OCI-M2 (cell line): ENCODE measurements around the gene DNAJB8.

ENCODE experiments used
- DNase-seq: peaks from one replicate; lab custom pipeline; 2025; ENCODE audit not compliant: unreplicated experiment; lab: John Stamatoyannopoulos, UW

Gene DNAJB8

DNA sequence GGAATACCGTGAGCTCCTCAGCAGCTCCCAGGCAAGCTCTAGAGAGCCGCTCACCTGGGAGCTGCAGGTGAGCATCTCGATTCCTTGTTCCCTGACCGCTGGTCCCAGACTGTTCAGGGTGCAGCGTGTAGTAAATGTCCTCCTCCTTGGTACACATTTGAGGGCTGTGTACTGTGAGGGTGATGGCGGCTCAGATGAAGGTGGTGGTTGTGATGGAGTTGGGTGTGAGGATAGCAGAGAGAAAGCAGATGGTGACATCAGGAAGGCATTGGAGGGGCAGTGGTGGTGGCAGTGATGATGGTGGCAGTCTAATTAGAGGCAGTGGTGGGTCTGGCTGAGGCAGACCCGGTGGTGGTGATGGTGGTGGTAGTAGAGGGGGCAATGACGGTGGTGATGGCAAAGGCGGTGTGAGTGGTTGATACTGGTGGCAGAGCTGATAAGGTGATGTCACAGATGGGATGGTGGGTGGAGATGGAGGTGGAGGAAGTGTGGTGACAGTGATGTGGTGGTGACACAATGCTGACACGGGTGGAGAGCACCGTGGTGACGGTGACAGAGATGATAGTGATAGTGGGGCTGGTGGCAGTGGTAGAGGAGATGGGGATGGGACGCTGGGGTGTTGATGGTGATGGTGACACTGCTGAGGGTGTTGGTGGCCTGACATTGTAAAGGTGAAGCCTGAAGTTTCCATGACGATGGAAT, at the start of gene DNAJB8:
Gene DNAJB8, minus strand, starts transcription at position 51 of the 702 bp plus-strand sequence. CDS start 3,645 bp downstream, outside the sequence.
- no peak for DNase-seq

DNA sequence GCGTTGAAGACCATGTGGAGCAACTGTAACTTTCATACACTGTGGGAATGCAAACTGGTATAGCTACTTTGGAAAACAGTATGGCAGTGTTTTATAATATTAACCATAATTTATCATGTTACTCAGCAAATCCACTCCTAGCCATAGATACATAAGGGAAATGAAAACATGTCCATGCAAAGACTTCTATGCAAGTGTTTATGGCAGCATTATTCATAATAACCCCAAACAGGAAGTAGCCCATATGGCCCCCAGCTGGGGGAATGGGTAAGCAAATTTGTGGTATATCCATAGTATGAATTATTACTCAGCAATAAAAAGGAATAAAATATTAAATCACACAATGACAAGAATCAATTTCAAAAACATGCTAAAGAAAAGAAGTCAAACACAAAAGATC, 49.3 kb upstream of the DNAJB8 start:
- no peak for DNase-seq

DNA sequence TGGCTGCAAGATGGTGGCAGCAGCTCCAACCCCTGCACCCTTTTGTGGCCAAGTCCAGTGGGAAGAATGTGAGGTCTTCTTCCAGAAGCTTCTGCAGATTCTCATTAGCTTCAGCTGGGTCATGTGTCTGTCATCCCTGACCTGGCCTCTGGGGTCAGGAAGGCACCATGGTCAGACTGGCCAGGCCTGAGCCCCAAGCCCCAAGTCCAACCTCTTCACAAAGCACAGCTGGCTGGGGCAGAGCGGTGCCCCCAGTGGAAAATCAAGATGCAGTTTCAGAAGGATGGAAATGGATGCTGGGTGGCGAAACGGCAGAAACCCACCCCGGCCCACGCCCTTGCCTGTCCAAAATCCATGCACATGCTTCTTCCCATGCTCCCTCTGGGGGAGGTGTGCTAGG, 42.2 kb upstream of the DNAJB8 start:
- no peak for DNase-seq

DNA sequence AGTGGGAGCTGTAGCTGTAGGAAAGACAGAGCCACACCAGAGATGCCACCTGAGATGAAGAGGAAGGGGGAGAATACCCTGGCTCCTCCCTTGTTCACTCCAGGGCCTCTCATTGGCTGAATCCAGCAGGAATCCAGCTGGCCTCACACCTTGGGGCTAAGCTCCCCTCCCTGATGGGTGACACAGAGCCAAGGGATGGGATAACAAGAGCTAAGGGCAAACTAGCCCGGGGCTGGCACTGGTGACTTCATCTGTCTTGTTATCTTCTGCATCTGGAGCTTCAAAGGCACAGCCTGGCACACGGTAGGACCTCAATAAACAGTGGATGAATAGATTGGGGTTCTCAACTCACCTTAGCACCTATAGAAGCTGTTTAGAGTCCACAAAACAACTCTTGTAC, 40.1 kb upstream of the DNAJB8 start:
- DNase-seq: no peak

DNA sequence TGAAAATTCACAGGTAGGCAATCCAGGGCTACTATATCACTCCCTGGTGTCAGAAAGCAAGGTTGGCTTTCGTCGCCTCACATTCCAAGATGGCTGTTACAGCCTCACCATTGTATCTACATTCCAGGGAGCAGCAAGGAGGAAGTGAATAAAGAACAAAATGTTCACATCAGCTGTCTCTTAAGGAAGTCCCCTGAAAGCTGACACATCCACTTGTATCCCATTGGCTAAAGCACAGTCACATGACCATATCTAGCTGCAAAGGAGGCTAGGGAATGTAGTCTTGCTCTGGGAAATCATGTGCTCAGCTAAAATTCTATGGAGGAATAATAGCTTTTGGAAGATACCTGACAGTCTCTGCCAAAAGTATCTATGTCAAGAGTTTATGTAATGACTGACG, 39.1 kb upstream of the DNAJB8 start:
- no peak for DNase-seq

DNA sequence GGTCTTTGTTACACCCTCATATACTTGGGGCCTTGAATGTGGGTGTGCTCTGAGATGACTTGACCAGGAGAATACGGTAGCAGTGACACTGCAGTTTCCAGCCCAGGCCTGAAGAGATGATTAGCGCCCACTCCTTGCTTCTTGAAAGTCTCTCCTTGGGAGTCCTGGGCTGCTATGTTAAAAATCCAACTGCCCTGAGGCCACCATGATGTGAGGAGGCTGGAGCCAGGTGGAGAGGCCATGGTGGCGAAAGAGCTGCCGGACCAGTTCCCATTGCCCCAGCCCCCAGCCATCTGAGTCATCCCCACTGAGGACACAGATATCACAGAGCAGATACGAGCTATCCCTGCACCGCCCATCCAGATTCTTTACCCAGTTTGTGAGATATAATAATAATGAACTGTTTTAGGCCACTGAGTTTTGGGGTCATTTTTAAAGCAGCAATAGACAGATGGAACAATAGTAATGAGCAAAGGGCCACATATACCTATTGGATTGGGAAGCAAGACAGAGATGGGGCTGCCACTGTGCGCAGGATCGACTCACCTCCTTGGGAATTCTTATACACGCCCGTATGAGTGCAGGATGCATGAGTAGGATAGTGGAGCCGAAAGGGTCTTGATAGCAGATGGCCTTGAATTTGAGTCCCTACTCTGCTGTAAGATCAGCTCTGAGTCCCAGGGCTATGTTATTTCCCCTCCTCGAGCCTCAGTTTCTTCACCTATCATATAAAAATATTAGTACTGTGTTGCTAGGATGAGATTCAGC, 38.5 kb upstream of the DNAJB8 start:
- DNase-seq: no peak

DNA sequence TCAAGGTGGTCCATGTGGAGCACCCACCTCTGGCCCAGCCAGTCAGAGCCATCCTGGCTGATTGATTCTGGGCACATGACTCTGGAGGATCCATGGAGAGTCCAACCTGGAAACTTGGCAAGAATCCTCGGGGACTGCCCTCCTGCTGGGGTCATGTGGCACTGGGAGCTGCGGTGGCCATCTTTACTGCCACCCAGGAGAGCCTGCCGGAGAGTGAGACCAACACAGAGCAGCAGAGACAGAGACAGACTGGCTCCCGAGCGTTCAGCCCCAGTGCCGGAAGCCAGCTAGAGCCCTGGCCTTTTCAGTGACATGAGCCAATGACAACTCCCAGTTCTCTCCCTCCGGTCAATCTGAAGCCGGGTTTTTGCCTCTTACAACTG, 37.8 kb upstream of the DNAJB8 start:
- no peak for DNase-seq

DNA sequence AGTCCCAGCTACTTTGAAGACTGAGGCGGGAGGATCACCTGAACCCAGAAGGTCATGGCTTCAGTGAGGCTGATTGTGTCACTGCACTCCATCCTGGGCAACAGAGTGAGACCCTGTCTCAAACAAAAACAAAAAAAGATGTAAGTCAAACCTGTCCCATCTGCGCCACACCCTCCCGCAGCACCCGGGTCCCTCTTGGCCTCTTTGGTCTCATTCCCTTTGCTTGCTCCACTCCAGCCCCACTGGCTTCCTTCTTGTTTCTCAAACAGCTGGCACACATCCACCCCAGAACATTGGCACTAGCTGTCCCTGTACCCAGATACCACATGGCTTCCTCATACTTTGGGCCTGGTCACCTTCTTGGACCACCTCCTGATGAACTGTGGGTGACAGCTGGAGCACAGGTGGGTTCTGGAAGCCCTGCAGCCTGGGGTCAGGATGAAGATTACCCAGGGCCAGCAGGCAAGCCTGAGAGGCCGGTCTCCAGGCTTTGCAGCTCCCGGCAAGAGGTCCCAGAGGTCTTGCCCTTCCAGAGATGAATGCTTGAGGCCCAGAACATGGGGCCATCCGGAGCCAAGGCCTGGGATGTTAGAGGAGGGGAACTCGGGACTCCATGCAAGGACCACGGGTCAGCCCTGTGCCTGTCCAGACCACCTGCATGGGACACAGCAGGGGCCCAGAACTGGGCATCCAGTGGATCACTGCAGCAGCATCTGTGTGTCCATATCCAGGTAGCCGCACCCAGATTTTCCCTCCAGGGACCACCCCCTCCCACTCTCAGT, 37.3 kb upstream of the DNAJB8 start:
- DNase-seq: no peak

DNA sequence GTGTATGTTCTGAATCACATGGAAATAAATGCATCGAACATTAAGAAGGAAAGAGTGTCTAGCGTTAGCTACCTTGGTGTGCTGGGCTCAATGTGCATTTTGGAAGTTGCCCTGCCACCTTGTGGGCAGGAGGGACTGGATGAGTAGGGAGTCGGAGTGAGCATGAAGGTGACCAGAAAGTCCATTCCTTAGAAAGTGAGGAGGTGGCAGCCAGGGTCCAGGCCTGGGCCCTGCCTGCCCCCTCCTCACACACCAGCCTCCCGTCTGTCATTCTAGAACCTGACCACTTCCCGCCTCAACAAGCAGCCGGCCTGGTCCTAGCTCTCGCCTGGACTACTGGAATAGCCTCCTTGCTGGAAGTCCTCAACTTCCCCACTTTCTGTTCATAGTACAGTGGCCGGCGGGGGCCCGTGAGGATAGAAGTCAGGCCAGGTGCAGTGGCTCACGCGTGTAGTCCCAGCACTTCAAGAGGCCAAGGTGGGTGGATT, 36.5 kb upstream of the DNAJB8 start:
- DNase-seq: no peak

DNA sequence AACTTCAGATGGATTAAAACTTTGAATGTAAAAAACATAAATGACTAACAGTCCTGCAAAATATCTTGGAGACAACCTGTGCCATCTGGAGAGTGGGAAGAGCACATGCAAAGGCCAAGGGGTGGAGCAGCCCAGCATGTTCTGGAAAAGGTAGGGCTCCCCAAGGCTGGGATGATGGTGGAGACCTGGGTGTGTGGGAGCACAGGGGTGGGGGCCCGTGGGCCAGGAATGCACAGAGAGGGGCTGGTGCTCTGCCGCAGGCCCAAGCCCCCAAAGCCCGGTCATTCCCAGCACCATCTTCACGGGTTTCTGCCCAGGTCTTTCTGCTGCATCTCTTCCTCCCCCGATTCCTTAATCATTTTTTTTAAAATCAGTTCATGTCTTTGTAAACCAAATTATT, 36.0 kb upstream of the DNAJB8 start:
- DNase-seq: no peak

DNA sequence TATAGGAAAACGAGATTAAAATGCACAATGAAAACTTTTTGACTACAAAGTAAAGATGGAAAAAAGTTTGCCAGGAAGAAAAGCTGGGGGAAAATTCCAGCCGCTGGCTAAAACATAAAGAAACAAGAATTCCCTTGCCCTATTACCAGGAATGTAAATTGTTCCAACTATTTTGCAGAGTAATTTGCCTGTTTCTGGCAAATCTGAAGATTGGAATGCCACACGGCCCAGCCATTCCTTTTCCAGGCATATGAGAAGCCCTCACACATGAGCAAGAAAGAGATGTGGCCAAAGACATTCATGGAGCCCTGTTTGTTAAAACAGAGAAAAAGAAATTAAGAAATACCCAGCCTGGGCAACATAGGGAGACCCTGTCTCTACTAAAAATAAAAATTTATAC, 34.7 kb upstream of the DNAJB8 start:
- no peak for DNase-seq

DNA sequence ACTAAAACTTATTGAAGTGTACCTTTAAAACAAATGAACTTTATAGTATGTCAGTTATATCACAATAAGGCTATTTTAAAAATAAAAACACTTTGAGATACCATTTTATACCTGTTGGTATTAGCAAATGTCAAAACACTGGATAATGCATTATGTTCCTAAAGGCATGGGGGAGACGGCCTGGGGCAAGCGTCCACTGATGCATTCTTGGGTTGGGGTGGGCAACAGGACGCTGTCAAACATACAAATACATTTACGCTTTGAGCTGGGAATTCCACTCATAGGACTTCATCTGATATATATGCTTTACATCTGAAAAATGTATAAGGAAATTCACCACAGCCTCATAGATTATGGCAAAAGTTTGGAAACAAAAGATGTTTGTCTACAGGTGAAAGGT, 33.9 kb upstream of the DNAJB8 start:
- DNase-seq: no peak

DNA sequence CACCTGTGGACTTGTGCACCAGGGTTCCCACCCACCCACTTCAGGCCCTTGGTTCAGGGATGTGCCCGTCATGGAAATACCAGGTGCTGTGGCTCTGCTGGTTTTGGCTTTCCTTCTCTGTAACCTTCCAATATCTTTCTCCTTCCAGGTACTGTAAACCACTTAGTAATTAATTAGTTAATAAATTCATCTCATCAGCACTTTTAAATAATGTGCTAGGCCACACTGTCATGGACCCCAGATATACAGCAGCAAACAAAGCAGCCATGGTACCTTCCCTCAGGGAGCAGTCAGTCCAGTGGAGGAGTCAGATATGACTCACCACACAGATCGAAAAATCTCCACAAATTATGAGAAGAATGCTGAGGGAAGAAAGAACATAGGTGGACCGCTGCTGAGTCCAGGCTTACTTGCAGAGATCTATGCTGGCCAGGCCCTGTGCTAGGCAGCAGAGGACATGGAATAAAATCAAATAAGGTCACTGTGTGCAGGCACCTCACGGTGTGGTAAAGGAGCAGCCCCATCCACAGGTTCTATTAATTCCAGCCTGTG, 33.1 kb upstream of the DNAJB8 start:
- no peak for DNase-seq

DNA sequence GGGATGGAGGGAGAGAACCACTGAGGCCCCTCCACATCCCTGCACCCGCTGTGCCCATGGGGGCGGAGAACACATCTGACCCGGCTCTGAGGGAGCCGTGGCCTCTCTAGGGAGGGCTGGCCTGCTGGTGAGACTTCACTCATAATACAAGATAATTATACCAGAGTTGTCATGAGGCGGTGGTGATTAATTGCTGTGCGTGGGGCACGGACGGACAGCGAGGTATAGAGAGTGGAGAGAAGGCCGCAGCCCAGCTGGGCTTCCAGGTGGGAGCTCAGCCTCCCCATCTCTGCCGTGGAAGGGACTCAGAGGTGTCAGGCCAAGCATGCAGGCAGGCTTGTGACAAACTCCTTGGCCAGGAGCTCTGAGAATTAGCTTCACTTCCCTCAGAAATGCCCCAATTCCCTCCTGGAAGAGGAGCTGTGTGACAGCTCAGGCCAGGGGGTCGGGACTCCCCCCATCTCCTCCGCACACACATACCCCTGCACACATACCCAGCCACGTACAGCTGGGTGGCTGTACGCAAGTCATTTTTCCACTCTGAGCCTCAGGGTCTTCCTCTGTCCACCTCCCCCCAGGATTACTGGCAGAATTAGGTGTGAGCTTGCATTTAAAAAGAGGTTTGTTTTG, 32.3 kb upstream of the DNAJB8 start:
- DNase-seq: no peak

DNA sequence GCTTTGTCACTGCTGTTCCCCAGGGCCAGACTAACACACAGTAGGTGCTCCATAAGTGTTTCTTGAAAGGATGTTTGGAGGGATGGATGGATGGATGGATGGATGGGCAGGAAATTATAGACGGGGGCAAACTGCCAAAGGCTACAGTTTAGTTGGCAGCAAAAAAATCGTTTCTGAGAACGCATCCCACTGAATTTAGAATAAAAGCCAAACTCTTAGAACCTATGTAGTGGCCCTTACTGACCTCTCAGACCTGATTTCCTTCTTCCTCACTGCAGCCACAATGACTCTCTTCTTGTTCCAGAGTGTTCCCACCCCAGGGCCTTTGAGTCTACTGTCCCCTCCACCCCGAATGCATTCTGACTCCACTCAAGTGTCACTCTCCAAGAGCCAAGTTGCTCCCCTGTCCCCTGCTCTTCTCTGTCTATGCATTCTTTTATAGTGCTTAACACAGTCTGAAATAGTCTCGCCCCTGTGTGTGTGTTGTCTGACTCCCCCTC, 31.5 kb upstream of the DNAJB8 start:
- no peak for DNase-seq

DNA sequence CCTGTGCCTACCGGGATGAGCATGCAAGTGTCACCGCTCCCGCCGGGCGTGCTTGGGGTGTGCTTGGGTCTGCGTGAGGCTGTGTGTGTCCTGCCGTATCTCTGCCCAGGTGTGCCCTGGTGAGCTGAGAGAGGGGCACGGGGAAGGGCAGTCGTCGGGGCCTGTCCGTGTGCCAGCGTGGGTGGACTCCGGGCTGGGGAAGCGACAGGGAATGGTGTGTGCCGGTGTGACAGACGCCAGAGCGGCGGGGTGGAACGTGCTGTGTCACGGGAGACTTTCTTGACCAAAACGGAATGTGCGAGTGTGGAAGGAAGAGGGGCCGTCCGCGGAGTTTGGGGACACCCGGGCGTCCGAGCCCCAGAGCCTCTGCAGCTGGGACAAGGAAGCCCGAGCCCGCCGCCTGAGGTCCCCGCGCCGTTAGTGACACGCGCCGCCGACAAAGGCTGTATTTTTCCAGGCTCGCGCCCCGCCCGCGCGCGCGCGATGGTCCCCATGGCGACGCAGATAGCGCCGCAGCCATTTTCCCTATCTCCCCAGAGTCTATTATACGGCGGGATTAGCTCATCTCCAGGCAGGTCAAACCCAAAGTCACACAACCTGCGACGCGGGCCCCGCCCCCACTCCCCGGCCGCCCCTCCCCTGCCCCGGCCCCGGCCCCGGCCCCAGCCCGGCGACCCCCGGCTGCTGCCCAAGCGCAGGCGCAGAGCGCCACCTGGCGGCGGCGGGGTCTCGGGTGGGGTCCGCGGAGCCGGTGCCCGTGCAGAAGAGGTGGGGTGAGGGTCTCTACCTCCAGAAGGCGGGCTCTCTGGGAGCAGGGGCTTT, 30.8 kb upstream of the DNAJB8 start:
- no peak for DNase-seq

DNA sequence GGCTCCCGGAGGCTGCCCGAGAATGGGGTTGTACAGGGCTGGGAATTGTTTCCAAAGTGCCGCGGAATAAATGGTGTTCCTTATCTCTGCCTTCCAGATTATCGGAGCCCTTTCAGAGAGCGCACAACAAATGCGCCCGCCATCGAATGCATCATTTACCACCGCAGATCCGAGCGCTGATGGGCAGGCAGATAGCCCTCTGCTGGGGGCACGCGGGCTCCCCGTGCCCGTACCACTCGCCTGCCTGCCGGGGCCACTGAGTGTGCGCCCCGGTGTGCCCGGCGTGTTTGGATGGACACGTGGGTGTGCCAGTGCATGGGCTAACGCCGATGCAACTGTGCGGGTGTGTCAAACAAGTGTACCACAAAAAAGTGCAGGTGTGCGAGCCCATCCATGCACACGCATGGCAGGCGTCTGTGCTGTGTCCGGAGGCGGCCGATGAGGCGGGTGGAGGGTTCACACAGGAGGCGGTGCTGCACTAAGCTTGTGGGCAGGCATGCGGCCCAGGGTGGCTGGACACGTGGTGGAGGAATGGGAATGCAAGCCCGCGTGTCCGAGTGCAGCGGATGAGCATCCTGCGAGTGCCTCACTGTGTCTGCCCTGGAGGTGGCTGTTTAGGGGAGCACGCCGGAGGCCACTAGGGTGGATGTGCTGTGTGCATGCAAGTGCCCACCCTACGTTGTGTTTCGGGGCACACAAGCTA, 30.1 kb upstream of the DNAJB8 start:
- no peak for DNase-seq

DNA sequence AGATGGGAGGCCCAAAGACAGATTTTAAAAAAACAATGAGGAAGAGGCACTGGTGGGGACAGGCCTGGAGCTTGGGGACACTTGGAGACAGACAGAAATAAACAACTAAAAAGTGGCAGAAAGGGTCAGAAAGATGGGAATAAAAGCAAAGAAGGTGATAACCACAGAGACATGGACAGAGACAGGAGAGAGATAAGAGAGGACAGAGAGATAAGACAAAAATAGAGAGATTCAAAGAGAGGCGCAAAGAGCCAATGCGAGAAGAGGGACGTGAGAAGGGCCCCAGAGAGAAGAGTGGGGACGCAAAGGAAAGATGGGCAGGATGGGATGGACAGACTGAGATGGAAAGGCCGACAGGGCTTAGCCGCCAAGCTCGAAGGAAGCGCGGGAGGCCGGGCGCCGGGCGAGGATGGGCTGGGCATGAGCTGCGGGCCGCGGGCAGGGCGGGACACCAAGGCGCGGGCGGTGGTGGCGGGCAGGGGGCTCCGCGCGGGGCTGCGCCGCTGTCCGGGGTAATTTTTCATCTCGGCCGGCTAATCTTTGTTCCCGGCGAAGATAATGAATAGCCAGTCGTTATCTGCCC, 29.4 kb upstream of the DNAJB8 start:
- DNase-seq: no peak

DNA sequence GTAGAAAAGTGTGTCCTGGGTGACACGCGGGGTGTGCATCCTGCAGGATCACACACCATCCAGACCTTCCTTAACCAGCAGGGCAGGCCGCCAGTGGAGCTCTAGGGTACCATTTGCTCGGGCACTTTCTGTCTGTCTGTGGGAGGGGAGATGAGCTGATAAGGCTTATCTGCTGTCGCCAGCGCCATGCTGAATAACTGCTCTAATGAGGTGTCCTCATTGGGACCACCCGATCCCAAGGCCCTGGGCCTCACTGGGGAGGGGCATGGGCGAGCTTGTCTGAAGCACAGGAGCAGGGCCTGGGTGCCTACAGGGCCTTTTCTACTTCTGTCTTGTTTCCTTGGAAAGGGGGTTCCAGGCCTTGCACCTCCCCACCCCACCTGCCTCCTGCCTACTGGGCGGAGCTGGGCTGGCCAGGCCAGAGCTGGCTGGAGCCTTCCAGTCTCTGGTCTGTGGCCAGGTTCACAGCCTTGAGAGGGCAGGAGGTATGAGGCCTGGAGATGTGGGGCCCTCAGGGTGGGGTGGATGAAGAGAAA, 28.8 kb upstream of the DNAJB8 start:
- DNase-seq: no peak
